ENCODE results near the gene ABCB1.
"Not testable (repeated sequence)": the region's sequence is repeated elsewhere in the genome, so short reads cannot be mapped to it uniquely, and the experiment has no call there.

The ABCB1 gene

DNA sequence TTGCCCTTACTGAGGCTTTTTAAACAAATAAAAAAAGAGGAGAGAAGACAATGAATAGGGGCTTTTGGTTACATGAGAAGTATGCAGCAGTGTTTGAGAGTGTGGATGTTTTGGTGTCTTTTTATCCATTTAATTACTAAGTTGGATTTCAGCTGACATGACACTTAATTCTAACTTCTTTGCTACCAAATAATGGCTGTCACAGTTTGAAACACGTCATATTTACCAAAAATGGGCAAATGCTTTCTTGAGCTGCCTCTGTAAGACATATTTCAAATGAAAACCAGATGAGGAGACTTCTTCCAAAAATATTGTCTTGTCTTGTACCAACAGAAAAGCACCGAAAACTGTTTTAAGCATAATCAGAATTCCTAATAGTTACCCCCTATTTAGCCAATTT, 129.2 kb downstream of the ABCB1 start:
- no peak for DNase-seq (ENCODE audit: low read depth)

DNA sequence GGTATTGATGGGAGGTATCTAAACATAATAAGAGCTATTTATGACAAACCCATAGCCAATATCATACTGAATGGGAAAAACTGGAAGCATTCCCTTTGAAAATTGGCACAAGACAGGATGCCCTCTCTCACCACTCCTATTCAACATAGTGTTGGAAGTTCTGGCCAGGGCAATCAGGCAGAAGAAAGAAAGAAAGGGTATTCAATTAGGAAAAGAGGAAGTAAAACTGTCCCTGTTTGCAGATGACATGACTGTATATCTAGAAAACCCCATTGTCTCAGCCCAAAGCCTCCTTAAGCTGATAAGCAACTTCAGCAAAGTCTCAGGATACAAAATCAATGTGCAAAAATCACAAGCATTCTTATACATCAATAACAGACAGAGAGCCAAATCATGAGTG, 131.5 kb downstream of the ABCB1 start:
- not testable (repeated sequence) for DNase-seq (ENCODE audit: low read depth)

DNA sequence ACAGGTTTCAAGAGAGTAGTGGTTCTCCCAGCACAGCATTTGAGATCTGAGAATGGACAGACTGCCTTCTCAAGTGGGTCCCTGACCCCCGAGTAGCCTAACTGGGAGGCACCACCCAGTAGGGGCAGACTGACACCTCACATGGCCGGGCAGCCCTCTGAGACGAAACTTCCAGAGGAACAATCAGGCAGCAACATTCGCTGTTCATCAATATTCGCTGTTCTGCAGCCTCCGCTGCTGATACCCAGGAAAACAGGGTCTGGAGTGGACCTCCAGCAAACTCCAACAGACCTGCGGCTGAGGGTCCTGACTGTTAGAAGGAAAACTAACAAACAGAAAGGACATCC, 135.2 kb downstream of the ABCB1 start:
- not testable (repeated sequence) for DNase-seq (ENCODE audit: low read depth)

- not testable (repeated sequence) for DNase-seq (ENCODE audit: low read depth)
These were observed 135.7 kb downstream of the ABCB1 start for GRCh38 chr7:87464830-87465533.

GRCh38 chr7:87463982-87464381, 136.7 kb downstream of the ABCB1 start:
- DNase-seq (ENCODE audit: low read depth): no peak

DNA sequence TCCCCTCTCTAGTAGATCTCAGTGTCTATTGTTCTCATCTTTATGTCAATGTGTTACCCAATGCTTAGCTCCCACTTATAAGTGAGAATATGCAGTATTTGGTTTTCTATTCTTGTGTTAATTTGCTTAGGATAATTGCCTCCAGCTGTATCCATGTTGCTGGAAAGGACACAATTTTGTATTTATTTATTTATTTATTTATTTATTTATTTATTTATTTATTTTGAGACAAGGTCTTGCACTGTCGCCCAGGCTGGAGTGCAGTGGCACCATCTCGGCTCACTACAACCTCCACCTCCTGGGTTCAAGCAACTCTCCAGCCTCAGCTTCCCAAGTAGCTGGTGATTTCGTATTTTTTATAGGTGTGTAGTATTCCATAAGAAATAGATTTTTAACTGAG, 140.2 kb downstream of the ABCB1 start:
- DNase-seq (ENCODE audit: low read depth): not testable (repeated sequence)

DNA sequence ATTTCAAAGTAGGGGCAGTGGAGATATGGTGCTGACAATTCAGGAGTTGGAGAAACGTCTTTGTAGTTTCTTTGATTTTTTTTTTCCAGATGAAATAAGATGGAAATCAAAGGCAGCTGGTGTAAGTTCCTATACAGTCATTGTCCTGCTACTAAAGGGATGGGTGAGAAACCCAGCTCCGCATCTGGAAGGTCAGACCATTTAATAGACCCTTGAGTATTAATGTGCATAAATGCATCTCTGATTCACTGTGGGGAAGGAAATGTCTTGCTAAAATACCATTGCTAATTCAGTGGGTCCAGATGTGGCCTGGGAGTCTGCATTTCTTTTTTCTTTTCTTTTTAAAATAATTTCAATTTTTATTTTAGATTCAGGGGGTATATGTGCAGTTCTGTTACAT, 140.7 kb downstream of the ABCB1 start:
- no peak for DNase-seq (ENCODE audit: low read depth)

GRCh38 chr7:87458148-87458547, 142.5 kb downstream of the ABCB1 start:
- DNase-seq (ENCODE audit: low read depth): no peak

- DNase-seq (ENCODE audit: low read depth): no peak
These were observed 144.4 kb downstream of the ABCB1 start for GRCh38 chr7:87456247-87456646.
